ENCODE measurements around the gene TMEM191B. TPM values are rescaled to one million over a fixed set of nuclear protein-coding genes. Genes with fewer than 3 reads are reported as not detected.
"Not testable (repeated sequence)": the region's sequence is repeated elsewhere in the genome, so short reads cannot be mapped to it uniquely, and the experiment has no call there.

TMEM191B gene
- total RNA-seq (2021) (2.7 to 9.8 TPM (median 3.7 TPM) in 3 replicates), Bru-seq, nascent RNA (not detected)
- long read RNA-seq, experiment 1, result 0 reads
- long read RNA-seq, experiment 2, partial matches to known transcripts, result 2 of 3 reads
- long read RNA-seq, experiment 2, other reads (novel, unspliced or antisense), result 1 of 3 reads
- long read RNA-seq, experiment 3, result 0 reads

- DNase-seq (ENCODE audit: low spot score); POLR2A ChIA-PET; CTCF ChIA-PET; H3K4me1 Mint-ChIP-seq; H3K36me3 Mint-ChIP-seq; H3K4me3 Mint-ChIP-seq; H3K27ac Mint-ChIP-seq; H3K9me3 Mint-ChIP-seq; H3K27me3 Mint-ChIP-seq (ENCODE audit: low read depth): not testable (repeated sequence)
- ATAC-seq, result peak; percentile 12
Measured at GRCh38 chr22:18527752-18528596, at the start of gene TMEM191B. Gene TMEM191B, plus strand, starts transcription at chr22:18527802. Its CDS starts 179 bp downstream, at chr22:18527981.

DNA sequence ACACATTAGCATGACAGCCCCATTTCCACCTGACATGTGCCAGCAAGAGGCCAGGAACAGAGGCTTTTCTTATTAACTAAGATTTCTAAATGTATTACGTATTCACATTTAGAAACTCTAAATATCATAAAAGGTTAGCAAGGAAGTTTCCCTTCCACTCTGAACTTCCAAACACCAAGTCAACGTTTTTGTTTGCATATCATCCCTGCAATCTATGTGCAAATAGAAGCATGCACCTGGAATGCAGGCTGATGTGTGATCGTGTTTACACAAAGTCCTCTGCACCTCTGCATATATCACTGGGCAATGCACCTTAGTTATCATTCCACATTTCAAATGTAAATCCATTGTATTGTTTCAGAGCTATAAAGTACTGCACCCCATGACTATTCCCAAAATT, 31.4 kb upstream of the TMEM191B start:
- POLR2A ChIA-PET, H3K36me3 Mint-ChIP-seq: not testable (repeated sequence)

GRCh38 chr22:18511327-18511726, 16.3 kb upstream of the TMEM191B start:
- ATAC-seq; H3K4me1 Mint-ChIP-seq; H3K9me3 Mint-ChIP-seq; DNase-seq (ENCODE audit: low spot score); POLR2A ChIA-PET; H3K4me3 Mint-ChIP-seq; CTCF ChIA-PET; H3K36me3 Mint-ChIP-seq; H3K27me3 Mint-ChIP-seq (ENCODE audit: low read depth); H3K27ac Mint-ChIP-seq: not testable (repeated sequence)

More for the DNA sequence above, 31.4 kb upstream of the TMEM191B start:
- ATAC-seq; H3K27ac Mint-ChIP-seq; H3K4me3 Mint-ChIP-seq; H3K4me1 Mint-ChIP-seq; H3K27me3 Mint-ChIP-seq (ENCODE audit: low read depth); DNase-seq (ENCODE audit: low spot score); CTCF ChIA-PET; H3K9me3 Mint-ChIP-seq: not testable (repeated sequence)

GRCh38 chr22:18512378-18512777, 15.2 kb upstream of the TMEM191B start:
- H3K27ac Mint-ChIP-seq; DNase-seq (ENCODE audit: low spot score); H3K4me1 Mint-ChIP-seq; H3K27me3 Mint-ChIP-seq (ENCODE audit: low read depth); POLR2A ChIA-PET; ATAC-seq; H3K9me3 Mint-ChIP-seq; CTCF ChIA-PET; H3K36me3 Mint-ChIP-seq; H3K4me3 Mint-ChIP-seq: not testable (repeated sequence)

GRCh38 chr22:18513454-18513853, 14.1 kb upstream of the TMEM191B start:
- ATAC-seq; POLR2A ChIA-PET; H3K27ac Mint-ChIP-seq; CTCF ChIA-PET; H3K36me3 Mint-ChIP-seq; H3K9me3 Mint-ChIP-seq; H3K27me3 Mint-ChIP-seq (ENCODE audit: low read depth); H3K4me1 Mint-ChIP-seq; H3K4me3 Mint-ChIP-seq; DNase-seq (ENCODE audit: low spot score): not testable (repeated sequence)

DNA sequence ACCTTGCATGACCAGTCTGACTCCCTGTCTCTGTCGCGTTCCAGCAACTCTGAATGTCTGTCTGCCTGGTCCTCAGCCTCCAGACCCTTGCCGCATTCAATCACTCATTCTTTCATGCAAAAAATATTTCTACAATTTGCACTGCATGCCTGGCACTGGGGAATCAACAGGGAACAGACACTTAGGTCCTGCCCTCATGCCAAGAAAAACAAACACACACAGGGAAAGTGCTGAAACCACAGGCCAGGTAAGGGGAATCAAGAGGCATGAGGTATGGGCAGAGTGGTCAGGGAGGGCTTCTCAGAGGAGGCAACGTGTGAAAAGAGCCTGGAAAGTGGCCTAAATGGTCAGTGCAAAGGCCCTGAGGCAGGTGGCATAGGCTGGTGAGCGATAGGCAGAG, 9.5 kb upstream of the TMEM191B start, which contains the start of gene GGTLC3:
Gene GGTLC3, minus strand, starts transcription at position 101 of the 400 bp plus-strand sequence. CDS start 264 bp downstream, outside the sequence.
- DNase-seq (ENCODE audit: low spot score); CTCF ChIA-PET; H3K27ac Mint-ChIP-seq; H3K27me3 Mint-ChIP-seq (ENCODE audit: low read depth); H3K4me1 Mint-ChIP-seq; ATAC-seq; H3K36me3 Mint-ChIP-seq; H3K4me3 Mint-ChIP-seq; POLR2A ChIA-PET; H3K9me3 Mint-ChIP-seq: not testable (repeated sequence)

- not testable (repeated sequence) for ATAC-seq
Measured at GRCh38 chr22:18522762-18523161, 4.8 kb upstream of the TMEM191B start.

GRCh38 chr22:18523328-18523727, 4.3 kb upstream of the TMEM191B start:
- CTCF ChIA-PET, result not testable (repeated sequence)

More at GRCh38 chr22:18522762-18523161, 4.8 kb upstream of the TMEM191B start:
- H3K9me3 Mint-ChIP-seq; H3K27ac Mint-ChIP-seq; H3K4me3 Mint-ChIP-seq; H3K4me1 Mint-ChIP-seq; CTCF ChIA-PET; H3K36me3 Mint-ChIP-seq; DNase-seq (ENCODE audit: low spot score); POLR2A ChIA-PET; H3K27me3 Mint-ChIP-seq (ENCODE audit: low read depth): not testable (repeated sequence)

GRCh38 chr22:18528597-18529415, 1.2 kb downstream of the TMEM191B start:
- H3K27ac Mint-ChIP-seq; H3K9me3 Mint-ChIP-seq; H3K4me3 Mint-ChIP-seq; H3K4me1 Mint-ChIP-seq; H3K36me3 Mint-ChIP-seq; POLR2A ChIA-PET; H3K27me3 Mint-ChIP-seq (ENCODE audit: low read depth); CTCF ChIA-PET: not testable (repeated sequence)
- DNase-seq (ENCODE audit: low spot score) (peak; percentile 61), ATAC-seq (peak; percentile 83)

More at GRCh38 chr22:18523328-18523727, 4.3 kb upstream of the TMEM191B start:
- H3K4me1 Mint-ChIP-seq; POLR2A ChIA-PET; H3K36me3 Mint-ChIP-seq; H3K27me3 Mint-ChIP-seq (ENCODE audit: low read depth); H3K4me3 Mint-ChIP-seq; DNase-seq (ENCODE audit: low spot score); H3K27ac Mint-ChIP-seq; H3K9me3 Mint-ChIP-seq: not testable (repeated sequence)
- peak; percentile 62 for ATAC-seq

GRCh38 chr22:18529416-18530145, 2.0 kb downstream of the TMEM191B start:
- POLR2A ChIA-PET; CTCF ChIA-PET; H3K4me1 Mint-ChIP-seq; H3K9me3 Mint-ChIP-seq; H3K27ac Mint-ChIP-seq; H3K36me3 Mint-ChIP-seq; H3K4me3 Mint-ChIP-seq; H3K27me3 Mint-ChIP-seq (ENCODE audit: low read depth); DNase-seq (ENCODE audit: low spot score): not testable (repeated sequence)
- peak; percentile 2 for ATAC-seq

GRCh38 chr22:18533633-18534032, 6.0 kb downstream of the TMEM191B start:
- POLR2A ChIA-PET, result not testable (repeated sequence)

More at GRCh38 chr22:18533633-18534032, 6.0 kb downstream of the TMEM191B start:
- H3K27me3 Mint-ChIP-seq (ENCODE audit: low read depth); DNase-seq (ENCODE audit: low spot score); ATAC-seq; H3K4me3 Mint-ChIP-seq; H3K27ac Mint-ChIP-seq; CTCF ChIA-PET; H3K9me3 Mint-ChIP-seq; H3K4me1 Mint-ChIP-seq; H3K36me3 Mint-ChIP-seq: not testable (repeated sequence)
